Lung microvascular endothelial cell (primary cell): ENCODE data around the gene GRID1. TPM values are rescaled to one million over a fixed set of nuclear protein-coding genes. Genes with fewer than 3 reads are reported as not detected.
"Not testable (repeated sequence)": the region's sequence is repeated elsewhere in the genome, so short reads cannot be mapped to it uniquely, and the experiment has no call there.

Experiments used
- DNase-seq, 2 donors: peaks; one replicate each; pipeline versions ENCODE4 v3.0.0 to v3.0.0-alpha.2; 2010; ENCODE audit warnings: low read depth in 2 of 2
- total RNA-seq: library from RNA; depleted of rRNA; stranded (reverse); fragments of >200 nt; gene quantifications from 2 replicates; pipeline ENCODE4 v1.2.1, GENCODE V29; 2014

The GRID1 gene
- total RNA-seq, 1 donor from 2014 or later = not detected

- no peak for DNase-seq
Measured at GRCh38 chr10:86087716-86088115, 278.9 kb downstream of the GRID1 start.

- DNase-seq = no peak
Measured at GRCh38 chr10:86086418-86086817, 280.2 kb downstream of the GRID1 start.

- no peak for DNase-seq
Measured at GRCh38 chr10:86085686-86086085, 280.9 kb downstream of the GRID1 start.

GRCh38 chr10:86085136-86085535 is 281.5 kb downstream of the GRID1 start:
- DNase-seq = no peak

GRCh38 chr10:86084585-86084984 is 282.0 kb downstream of the GRID1 start:
- no peak for DNase-seq

GRCh38 chr10:86083664-86084175 is 282.9 kb downstream of the GRID1 start:
- DNase-seq = no peak

- no peak for DNase-seq
Measured at GRCh38 chr10:86083206-86083605, 283.4 kb downstream of the GRID1 start.

GRCh38 chr10:86082556-86082955 is 284.0 kb downstream of the GRID1 start:
- DNase-seq = no peak

- no peak for DNase-seq
Measured at GRCh38 chr10:86079088-86079487, 287.5 kb downstream of the GRID1 start.

GRCh38 chr10:86078639-86079035 is 288.0 kb downstream of the GRID1 start:
- DNase-seq = no peak

- no peak for DNase-seq
Measured at GRCh38 chr10:86077871-86078638, 288.5 kb downstream of the GRID1 start.

- no peak for DNase-seq
Measured at GRCh38 chr10:86077271-86077670, 289.3 kb downstream of the GRID1 start.

GRCh38 chr10:86076497-86076896 is 290.1 kb downstream of the GRID1 start:
- not testable (repeated sequence) for DNase-seq

- DNase-seq = no peak
Measured at GRCh38 chr10:86075512-86075911, 291.1 kb downstream of the GRID1 start.

- DNase-seq = no peak
Measured at GRCh38 chr10:86074294-86074693, 292.3 kb downstream of the GRID1 start.

- no peak for DNase-seq
Measured at GRCh38 chr10:86073199-86073977, 293.2 kb downstream of the GRID1 start.

- DNase-seq = no peak
Measured at GRCh38 chr10:86072413-86072812, 294.2 kb downstream of the GRID1 start.

- no peak for DNase-seq
Measured at GRCh38 chr10:86071758-86072157, 294.8 kb downstream of the GRID1 start.

GRCh38 chr10:86071145-86071544 is 295.4 kb downstream of the GRID1 start:
- DNase-seq = no peak

- DNase-seq = no peak
Measured at GRCh38 chr10:86070278-86070677, 296.3 kb downstream of the GRID1 start.

- no peak for DNase-seq
Measured at GRCh38 chr10:86068231-86069054, 298.2 kb downstream of the GRID1 start.
